Type B pancreatic cell (in vitro differentiated cells): ENCODE results near the gene NANOS1. TPM values are rescaled to one million over a fixed set of nuclear protein-coding genes. Genes with fewer than 3 reads are reported as not detected.
A peak's percentile ranks its signal among the peaks of the same experiment; 100 is the strongest.

Experiments
- DNase-seq: peaks from one replicate; pipeline ENCODE4 v3.0.0; 2021; ENCODE audit warnings: mixed read lengths; ENCODE audit not compliant: unreplicated experiment; ENCODE audit errors: extremely low spot score
- H3K27ac Mint-ChIP-seq: 2 replicates; pipeline ENCODE4 v1.8.0; 2021; ENCODE audit warnings: mild to moderate bottlenecking, mixed read lengths
- H3K27me3 Mint-ChIP-seq: 2 replicates; pipeline ENCODE4 v1.8.0; 2021; ENCODE audit warnings: mixed read lengths
- H3K36me3 Mint-ChIP-seq: 2 replicates; pipeline ENCODE4 v1.8.0; 2021; ENCODE audit warnings: mixed read lengths
- H3K4me1 Mint-ChIP-seq: one replicate; pipeline ENCODE4 v1.8.0; 2021; ENCODE audit warnings: mixed read lengths; ENCODE audit not compliant: unreplicated experiment
- H3K4me3 Mint-ChIP-seq: 2 replicates; pipeline ENCODE4 v1.8.0; 2021; ENCODE audit warnings: mild to moderate bottlenecking, mixed read lengths
- H3K9me3 Mint-ChIP-seq: 2 replicates; pipeline ENCODE4 v1.8.0; 2021; ENCODE audit warnings: mixed read lengths
- total RNA-seq: library from RNA; stranded (reverse); gene quantifications from 2 replicates; pipeline ENCODE4 v1.2.1, GENCODE V29; 2021; ENCODE audit warnings: low replicate concordance
- TF ChIP-seq, protein P1 (sequence below): fragments of 200-600 bp; sonication (generic); conservative IDR thresholded peaks from 2 replicates; pipeline ENCODE4 v1.5.0; 2021; ENCODE audit warnings: antibody characterized with exemption, mild to moderate bottlenecking

NANOS1 gene
- total RNA-seq, 1 donor from 2014 or later: 10.1 TPM

DNA sequence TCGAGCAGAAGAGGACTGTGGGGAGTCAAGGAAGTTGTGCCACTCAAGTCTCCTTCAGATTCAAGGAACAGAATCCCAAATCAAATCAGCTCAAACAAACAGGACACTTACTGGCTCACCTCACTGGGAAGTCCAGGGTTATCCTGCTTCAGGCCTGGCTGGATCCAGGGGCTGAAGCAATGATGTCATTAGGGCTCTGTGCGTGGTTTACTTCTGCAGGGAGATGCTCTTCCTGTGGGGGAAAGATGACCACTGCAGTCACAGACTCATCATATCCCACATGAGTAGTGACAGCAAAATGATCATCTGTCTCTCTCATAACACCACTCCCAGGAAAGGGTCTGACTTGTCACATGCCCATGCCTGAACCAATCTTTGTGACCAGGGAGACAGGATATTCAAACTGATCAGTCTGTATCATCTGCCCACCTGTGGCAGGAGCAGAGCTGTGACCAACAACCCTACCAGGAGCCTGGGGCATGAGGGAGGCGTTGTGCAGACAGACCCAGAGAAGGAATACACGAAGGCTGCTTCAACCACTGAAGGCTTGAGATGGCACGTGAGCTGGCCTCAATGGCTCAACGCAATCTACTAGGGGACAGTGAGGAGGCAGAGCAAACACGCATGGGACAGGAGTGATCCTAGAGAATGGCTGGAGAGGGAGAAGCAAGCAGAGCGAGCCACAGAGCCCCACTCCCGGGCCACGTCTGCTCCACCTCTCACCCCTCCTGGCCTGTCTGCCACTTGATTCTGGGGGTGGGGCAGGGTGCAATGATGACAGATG is 27.6 kb upstream of the NANOS1 start:
- Mint-ChIP-seq H3K4me1 (no peaks in the 10 kb centered on the region), H3K4me3 (no peak overlapping the region), H3K27ac (no peak overlapping the region), H3K36me3 (no peaks in the 10 kb centered on the region), H3K27me3 (no peaks in the 10 kb centered on the region), H3K9me3 (no peaks in the 10 kb centered on the region)
- TF ChIP-seq, protein P1, sequence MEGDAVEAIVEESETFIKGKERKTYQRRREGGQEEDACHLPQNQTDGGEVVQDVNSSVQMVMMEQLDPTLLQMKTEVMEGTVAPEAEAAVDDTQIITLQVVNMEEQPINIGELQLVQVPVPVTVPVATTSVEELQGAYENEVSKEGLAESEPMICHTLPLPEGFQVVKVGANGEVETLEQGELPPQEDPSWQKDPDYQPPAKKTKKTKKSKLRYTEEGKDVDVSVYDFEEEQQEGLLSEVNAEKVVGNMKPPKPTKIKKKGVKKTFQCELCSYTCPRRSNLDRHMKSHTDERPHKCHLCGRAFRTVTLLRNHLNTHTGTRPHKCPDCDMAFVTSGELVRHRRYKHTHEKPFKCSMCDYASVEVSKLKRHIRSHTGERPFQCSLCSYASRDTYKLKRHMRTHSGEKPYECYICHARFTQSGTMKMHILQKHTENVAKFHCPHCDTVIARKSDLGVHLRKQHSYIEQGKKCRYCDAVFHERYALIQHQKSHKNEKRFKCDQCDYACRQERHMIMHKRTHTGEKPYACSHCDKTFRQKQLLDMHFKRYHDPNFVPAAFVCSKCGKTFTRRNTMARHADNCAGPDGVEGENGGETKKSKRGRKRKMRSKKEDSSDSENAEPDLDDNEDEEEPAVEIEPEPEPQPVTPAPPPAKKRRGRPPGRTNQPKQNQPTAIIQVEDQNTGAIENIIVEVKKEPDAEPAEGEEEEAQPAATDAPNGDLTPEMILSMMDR: no peak
- DNase-seq: peak; percentile 60

DNA sequence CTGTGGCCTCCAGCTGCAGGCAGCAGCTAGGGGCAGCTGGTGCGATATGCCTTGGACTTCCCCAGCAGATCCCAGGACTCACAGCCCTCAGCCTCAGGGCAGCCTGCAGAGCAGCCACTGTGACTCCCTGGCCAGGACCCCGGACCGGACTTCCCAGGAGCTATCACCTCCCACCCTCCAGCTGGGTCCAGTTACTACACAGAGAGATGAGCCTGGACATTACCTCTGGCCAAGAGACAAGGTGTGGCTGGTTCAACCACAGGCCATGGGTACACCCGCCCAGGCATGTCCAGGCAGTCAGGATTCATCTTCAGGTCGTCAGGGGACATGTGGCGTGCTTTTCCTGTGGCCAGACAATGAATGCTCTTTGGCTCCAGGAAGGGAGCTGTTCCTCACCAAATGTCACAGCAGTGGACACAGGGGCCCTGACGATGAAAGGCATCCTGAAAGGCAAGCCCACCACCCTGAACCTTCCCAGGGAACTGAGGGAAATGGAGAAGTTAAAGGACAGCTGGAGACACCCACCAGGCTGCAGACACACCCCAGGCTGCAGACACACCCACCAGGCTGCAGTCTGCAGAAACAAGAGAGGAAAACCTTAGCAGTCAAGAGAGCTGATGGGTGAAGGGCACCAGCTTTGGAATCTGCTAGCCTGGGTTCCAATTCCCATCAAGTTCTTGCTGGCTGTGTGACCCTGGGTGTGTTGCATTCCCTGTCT is 25.8 kb upstream of the NANOS1 start:
- no peaks in the 10 kb centered on the region for H3K4me1 Mint-ChIP-seq
- no peak overlapping the region for H3K27ac Mint-ChIP-seq
- H3K9me3 Mint-ChIP-seq: no peaks in the 10 kb centered on the region
- peak; percentile 53 for DNase-seq
- H3K27me3 Mint-ChIP-seq: no peaks in the 10 kb centered on the region
- TF ChIP-seq, protein P1: no peak
- peak overlapping the region; percentile 55 for H3K4me3 Mint-ChIP-seq
- H3K36me3 Mint-ChIP-seq: no peaks in the 10 kb centered on the region

DNA sequence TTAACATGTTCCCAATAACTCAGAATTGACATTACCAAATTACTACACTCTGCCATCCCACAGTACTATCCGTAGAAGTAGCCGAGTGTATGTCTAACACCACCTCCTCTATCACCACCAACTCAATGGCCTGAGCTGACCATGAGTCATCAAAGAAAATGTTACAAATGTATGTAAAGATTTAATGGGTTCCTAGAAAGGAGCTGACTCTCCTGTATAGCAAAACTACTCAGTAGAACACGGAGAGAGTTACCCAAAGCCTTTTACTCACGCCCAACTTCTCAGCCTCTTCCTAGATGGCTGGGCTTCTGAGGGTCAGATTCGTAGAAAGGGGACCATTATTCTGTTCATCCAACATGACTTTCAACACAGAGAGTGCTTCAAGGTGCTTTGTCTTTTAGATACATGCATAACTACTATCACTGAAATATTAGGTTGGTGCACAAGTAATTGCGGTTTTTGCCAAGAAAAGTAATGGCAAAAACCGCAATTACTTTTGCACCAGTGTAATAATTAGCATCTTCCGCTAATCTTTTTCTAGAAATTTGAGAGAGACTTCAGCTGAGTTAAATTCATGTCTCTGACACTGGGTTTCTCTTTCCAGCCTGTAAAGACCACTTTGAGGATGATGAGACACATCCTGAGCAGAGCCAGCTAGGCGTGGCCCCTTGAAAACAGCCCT is 24.0 kb upstream of the NANOS1 start:
- H3K4me3 Mint-ChIP-seq: no peak overlapping the region
- DNase-seq: no peak

DNA sequence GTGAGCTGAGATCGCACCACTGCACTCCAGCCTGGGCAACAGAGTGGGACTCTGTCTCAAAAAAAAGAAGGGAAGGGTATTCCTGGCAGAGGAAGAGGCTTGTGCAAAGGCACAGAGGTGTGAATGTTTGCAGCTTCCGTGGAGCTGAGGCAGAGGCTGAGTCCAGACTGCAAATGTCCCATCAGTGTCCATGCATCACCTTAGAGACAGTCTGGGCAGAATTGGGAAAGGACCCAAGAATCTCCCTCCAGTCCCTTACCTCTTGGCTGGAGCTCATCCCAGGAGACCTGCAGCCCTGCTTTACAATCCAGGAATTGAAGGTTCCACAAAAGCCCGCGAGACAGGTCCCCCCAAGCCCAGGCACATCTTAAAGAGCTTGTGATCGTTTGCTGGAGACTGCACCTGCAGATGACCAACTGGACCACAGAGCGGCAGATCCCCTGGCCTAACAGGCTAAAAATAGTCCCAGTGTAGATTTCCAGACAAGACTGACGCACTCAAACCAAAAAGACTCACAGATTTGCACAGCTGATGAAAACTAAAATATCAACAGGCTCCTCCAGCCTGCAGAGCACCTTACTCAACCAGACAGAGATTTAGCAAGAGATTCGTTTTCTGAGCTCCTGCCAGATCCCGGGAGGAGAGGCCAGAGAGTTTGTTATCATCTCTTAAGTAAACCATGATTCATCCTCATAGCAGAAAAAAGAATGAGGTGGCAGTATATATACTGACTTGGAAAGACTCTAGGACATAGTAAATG is 22.9 kb upstream of the NANOS1 start:
- Mint-ChIP-seq H3K4me3 (no peak overlapping the region), H3K36me3 (no peaks in the 10 kb centered on the region), H3K27ac (no peak overlapping the region), H3K4me1 (no peaks in the 10 kb centered on the region), H3K9me3 (no peaks in the 10 kb centered on the region), H3K27me3 (no peaks in the 10 kb centered on the region)
- TF ChIP-seq, protein P1: no peak
- no peak for DNase-seq

More for the DNA sequence above, 24.0 kb upstream of the NANOS1 start:
- Mint-ChIP-seq H3K36me3 (no peaks in the 10 kb centered on the region), H3K27me3 (no peaks in the 10 kb centered on the region), H3K9me3 (no peaks in the 10 kb centered on the region), H3K4me1 (no peaks in the 10 kb centered on the region), H3K27ac (no peak overlapping the region)
- TF ChIP-seq, protein P1: no peak

DNA sequence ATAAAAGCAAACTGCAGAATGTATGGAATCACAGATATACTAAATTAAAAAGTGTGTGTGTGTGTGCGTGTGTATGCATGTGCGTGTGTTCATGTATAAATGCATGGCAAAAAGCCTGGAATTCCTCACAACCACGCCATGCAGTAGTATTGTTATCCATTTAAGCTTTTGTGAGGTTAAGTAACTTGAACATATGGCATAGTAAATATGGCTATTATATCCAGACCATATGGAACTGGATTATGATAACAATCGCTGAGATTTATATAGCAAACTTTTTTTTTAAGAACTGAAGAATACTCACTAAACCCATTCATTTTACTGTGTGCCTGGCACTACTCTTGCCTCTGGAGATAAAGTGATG is 22.3 kb upstream of the NANOS1 start:
- DNase-seq: no peak
- no peaks in the 10 kb centered on the region for H3K4me1 Mint-ChIP-seq
- H3K9me3 Mint-ChIP-seq: no peaks in the 10 kb centered on the region
- H3K4me3 Mint-ChIP-seq: no peak overlapping the region
- no peaks in the 10 kb centered on the region for H3K27me3 Mint-ChIP-seq
- TF ChIP-seq, protein P1: no peak
- H3K27ac Mint-ChIP-seq: no peak overlapping the region
- H3K36me3 Mint-ChIP-seq: no peaks in the 10 kb centered on the region
